Activated CD4-positive, alpha-beta T cell treated with anti-CD3 and anti-CD28 coated beads, Interleukin-2, amount 50 U/mL, for 24 hours (primary cell): Measurements from ENCODE around the gene PEX13.
A peak's percentile ranks its signal among the peaks of the same experiment; 100 is the strongest.
"Not testable (repeated sequence)": the region's sequence is repeated elsewhere in the genome, so short reads cannot be mapped to it uniquely, and the experiment has no call there.

Source experiments
- DNase-seq, 2 donors: peaks; one replicate each; pipeline ENCODE4 v3.0.0-alpha.2; 2020; ENCODE audit warnings: low read depth in 1 of 2, low spot score in 1 of 2

PEX13 gene

GRCh38 chr2:61017556-61018317 is at the start of gene PEX13, which contains the start of gene PUS10:
Gene PEX13 (plus strand): TSS chr2:61017720. CDS start chr2:61017760, 40 bp downstream.
Gene PUS10 (minus strand): TSS chr2:61018255. CDS start chr2:61011890, 6,365 bp downstream.
- peak; percentile 53 to 59 for DNase-seq

- no peak for DNase-seq
These were observed 44.4 kb upstream of the PEX13 start for GRCh38 chr2:60972889-60973656.

GRCh38 chr2:60973705-60974104 is 43.8 kb upstream of the PEX13 start:
- no peak for DNase-seq

- no peak for DNase-seq
These were observed 42.9 kb upstream of the PEX13 start for GRCh38 chr2:60974652-60975051.

GRCh38 chr2:60976256-60976850 is 41.2 kb upstream of the PEX13 start:
- DNase-seq = no peak

- no peak for DNase-seq
These were observed 40.5 kb upstream of the PEX13 start for GRCh38 chr2:60976875-60977561.

- no peak for DNase-seq
These were observed 40.0 kb upstream of the PEX13 start for GRCh38 chr2:60977562-60977895.

GRCh38 chr2:60979231-60979630 is 38.3 kb upstream of the PEX13 start:
- DNase-seq = no peak

- no peak for DNase-seq
These were observed 37.3 kb upstream of the PEX13 start for GRCh38 chr2:60980071-60980815.

- DNase-seq = not testable (repeated sequence)
These were observed 35.5 kb upstream of the PEX13 start for GRCh38 chr2:60982066-60982465.

GRCh38 chr2:60984720-60985119 is 32.8 kb upstream of the PEX13 start:
- no peak for DNase-seq

GRCh38 chr2:60987041-60987440 is 30.5 kb upstream of the PEX13 start:
- no peak for DNase-seq

- not testable (repeated sequence) for DNase-seq
These were observed 29.9 kb upstream of the PEX13 start for GRCh38 chr2:60987656-60988055.

- DNase-seq = no peak
These were observed 28.3 kb upstream of the PEX13 start for GRCh38 chr2:60989259-60989658.

GRCh38 chr2:60991644-60992043 is 25.9 kb upstream of the PEX13 start:
- no peak for DNase-seq

- DNase-seq = no peak
These were observed 24.5 kb upstream of the PEX13 start for GRCh38 chr2:60992985-60993392.

GRCh38 chr2:60994131-60994530 is 23.4 kb upstream of the PEX13 start:
- DNase-seq = no peak

- no peak for DNase-seq
These were observed 18.6 kb upstream of the PEX13 start for GRCh38 chr2:60998628-60999545.

- DNase-seq = no peak
These were observed 11.8 kb upstream of the PEX13 start for GRCh38 chr2:61005736-61006135.
